ENCODE results near the gene ATP8B4.

ATP8B4 gene

GRCh38 chr15:50084932-50085331, 34.1 kb downstream of the ATP8B4 start:
- Histone ChIP-seq H3K4me1 (ENCODE audit: control insufficient read depth, insufficient read depth, low read length) (no peaks in the 10 kb centered on the region), H3K36me3 (ENCODE audit: control insufficient read depth, insufficient read depth, low read length) (no peaks in the 10 kb centered on the region), H3K9me3 (ENCODE audit: control insufficient read depth, low read length) (no peaks in the 10 kb centered on the region), H3K27me3 (ENCODE audit: control insufficient read depth, insufficient read depth, low read length, poor library complexity, severe bottlenecking) (no peaks in the 10 kb centered on the region), H3K27ac (ENCODE audit: insufficient read depth, low read depth, low read length, poor library complexity, severe bottlenecking) (no peak overlapping the region), H3K4me3 (ENCODE audit: insufficient read depth, low read depth, low read length) (no peak overlapping the region)
- 94 to 100% methylated on average over 2 of the region's 2 CpGs for WGBS, 2 experiments

GRCh38 chr15:50083424-50084025, 35.5 kb downstream of the ATP8B4 start:
- Histone ChIP-seq H3K9me3 (ENCODE audit: control insufficient read depth, low read length) (no peaks in the 10 kb centered on the region), H3K27ac (ENCODE audit: insufficient read depth, low read depth, low read length, poor library complexity, severe bottlenecking) (no peak overlapping the region), H3K4me3 (ENCODE audit: insufficient read depth, low read depth, low read length) (no peak overlapping the region), H3K27me3 (ENCODE audit: control insufficient read depth, insufficient read depth, low read length, poor library complexity, severe bottlenecking) (no peaks in the 10 kb centered on the region), H3K4me1 (ENCODE audit: control insufficient read depth, insufficient read depth, low read length) (no peaks in the 10 kb centered on the region), H3K36me3 (ENCODE audit: control insufficient read depth, insufficient read depth, low read length) (no peaks in the 10 kb centered on the region)
- WGBS, 2 experiments, result 86 to 87% methylated on average over 4 of the region's 4 CpGs

- WGBS, 2 experiments, result 0 to 38% methylated on average over 1 to 2 of the region's 2 CpGs
- H3K36me3 ChIP-seq (ENCODE audit: control insufficient read depth, insufficient read depth, low read length), result no peaks in the 10 kb centered on the region
- H3K4me3 ChIP-seq (ENCODE audit: insufficient read depth, low read depth, low read length), result no peak overlapping the region
- H3K27me3 ChIP-seq (ENCODE audit: control insufficient read depth, insufficient read depth, low read length, poor library complexity, severe bottlenecking), result no peaks in the 10 kb centered on the region
- H3K4me1 ChIP-seq (ENCODE audit: control insufficient read depth, insufficient read depth, low read length), result no peaks in the 10 kb centered on the region
- no peaks in the 10 kb centered on the region for H3K9me3 ChIP-seq (ENCODE audit: control insufficient read depth, low read length)
- H3K27ac ChIP-seq (ENCODE audit: insufficient read depth, low read depth, low read length, poor library complexity, severe bottlenecking), result no peak overlapping the region
These were observed 37.0 kb downstream of the ATP8B4 start for GRCh38 chr15:50082066-50082465.

GRCh38 chr15:50077651-50078050, 41.4 kb downstream of the ATP8B4 start:
- Histone ChIP-seq H3K4me3 (ENCODE audit: insufficient read depth, low read depth, low read length) (no peak overlapping the region), H3K4me1 (ENCODE audit: control insufficient read depth, insufficient read depth, low read length) (no peaks in the 10 kb centered on the region), H3K27ac (ENCODE audit: insufficient read depth, low read depth, low read length, poor library complexity, severe bottlenecking) (no peak overlapping the region), H3K9me3 (ENCODE audit: control insufficient read depth, low read length) (no peaks in the 10 kb centered on the region), H3K36me3 (ENCODE audit: control insufficient read depth, insufficient read depth, low read length) (no peaks in the 10 kb centered on the region), H3K27me3 (ENCODE audit: control insufficient read depth, insufficient read depth, low read length, poor library complexity, severe bottlenecking) (no peaks in the 10 kb centered on the region)
- WGBS, 2 experiments, result 60 to 88% methylated on average over 2 of the region's 2 CpGs

- H3K4me3 ChIP-seq (ENCODE audit: insufficient read depth, low read depth, low read length), result no peak overlapping the region
- no peak overlapping the region for H3K27ac ChIP-seq (ENCODE audit: insufficient read depth, low read depth, low read length, poor library complexity, severe bottlenecking)
- no peaks in the 10 kb centered on the region for H3K36me3 ChIP-seq (ENCODE audit: control insufficient read depth, insufficient read depth, low read length)
- no peaks in the 10 kb centered on the region for H3K9me3 ChIP-seq (ENCODE audit: control insufficient read depth, low read length)
- no peaks in the 10 kb centered on the region for H3K4me1 ChIP-seq (ENCODE audit: control insufficient read depth, insufficient read depth, low read length)
- no peaks in the 10 kb centered on the region for H3K27me3 ChIP-seq (ENCODE audit: control insufficient read depth, insufficient read depth, low read length, poor library complexity, severe bottlenecking)
These were observed 41.9 kb downstream of the ATP8B4 start for GRCh38 chr15:50077176-50077575.

- Histone ChIP-seq H3K4me3 (ENCODE audit: insufficient read depth, low read depth, low read length) (no peak overlapping the region), H3K36me3 (ENCODE audit: control insufficient read depth, insufficient read depth, low read length) (no peaks in the 10 kb centered on the region), H3K27ac (ENCODE audit: insufficient read depth, low read depth, low read length, poor library complexity, severe bottlenecking) (no peak overlapping the region), H3K27me3 (ENCODE audit: control insufficient read depth, insufficient read depth, low read length, poor library complexity, severe bottlenecking) (no peaks in the 10 kb centered on the region), H3K4me1 (ENCODE audit: control insufficient read depth, insufficient read depth, low read length) (no peaks in the 10 kb centered on the region), H3K9me3 (ENCODE audit: control insufficient read depth, low read length) (no peaks in the 10 kb centered on the region)
- WGBS, 2 experiments, result 94 to 100% methylated on average over 1 of the region's 1 CpG
These were observed 43.7 kb downstream of the ATP8B4 start for GRCh38 chr15:50075319-50075718.

GRCh38 chr15:50071551-50072258, 47.3 kb downstream of the ATP8B4 start:
- H3K4me3 ChIP-seq (ENCODE audit: insufficient read depth, low read depth, low read length), result no peak overlapping the region
- no peaks in the 10 kb centered on the region for H3K9me3 ChIP-seq (ENCODE audit: control insufficient read depth, low read length)
- no peaks in the 10 kb centered on the region for H3K36me3 ChIP-seq (ENCODE audit: control insufficient read depth, insufficient read depth, low read length)
- H3K4me1 ChIP-seq (ENCODE audit: control insufficient read depth, insufficient read depth, low read length), result no peaks in the 10 kb centered on the region
- H3K27ac ChIP-seq (ENCODE audit: insufficient read depth, low read depth, low read length, poor library complexity, severe bottlenecking), result no peak overlapping the region
- no CpG with 5 or more reads among the region's 1 CpG for WGBS, 2 experiments
- no peaks in the 10 kb centered on the region for H3K27me3 ChIP-seq (ENCODE audit: control insufficient read depth, insufficient read depth, low read length, poor library complexity, severe bottlenecking)

GRCh38 chr15:50068016-50068415, 51.0 kb downstream of the ATP8B4 start:
- Histone ChIP-seq H3K27me3 (ENCODE audit: control insufficient read depth, insufficient read depth, low read length, poor library complexity, severe bottlenecking) (no peaks in the 10 kb centered on the region), H3K4me3 (ENCODE audit: insufficient read depth, low read depth, low read length) (no peak overlapping the region), H3K4me1 (ENCODE audit: control insufficient read depth, insufficient read depth, low read length) (no peaks in the 10 kb centered on the region), H3K27ac (ENCODE audit: insufficient read depth, low read depth, low read length, poor library complexity, severe bottlenecking) (no peak overlapping the region), H3K36me3 (ENCODE audit: control insufficient read depth, insufficient read depth, low read length) (no peaks in the 10 kb centered on the region), H3K9me3 (ENCODE audit: control insufficient read depth, low read length) (no peaks in the 10 kb centered on the region)
- WGBS, 2 experiments, result 82 to 94% methylated on average over 2 to 3 of the region's 3 CpGs

- WGBS, 2 experiments, result 77 to 94% methylated on average over 1 of the region's 1 CpG
- Histone ChIP-seq H3K27ac (ENCODE audit: insufficient read depth, low read depth, low read length, poor library complexity, severe bottlenecking) (no peak overlapping the region), H3K4me1 (ENCODE audit: control insufficient read depth, insufficient read depth, low read length) (no peaks in the 10 kb centered on the region)
These were observed 51.8 kb downstream of the ATP8B4 start for GRCh38 chr15:50067254-50067653.

GRCh38 chr15:50066666-50067065, 52.4 kb downstream of the ATP8B4 start:
- no peaks in the 10 kb centered on the region for H3K27me3 ChIP-seq (ENCODE audit: control insufficient read depth, insufficient read depth, low read length, poor library complexity, severe bottlenecking)
- no peak overlapping the region for H3K4me3 ChIP-seq (ENCODE audit: insufficient read depth, low read depth, low read length)
- H3K36me3 ChIP-seq (ENCODE audit: control insufficient read depth, insufficient read depth, low read length), result no peaks in the 10 kb centered on the region
- WGBS, 2 experiments, result 89% methylated on average over 4 of the region's 4 CpGs
- no peaks in the 10 kb centered on the region for H3K4me1 ChIP-seq (ENCODE audit: control insufficient read depth, insufficient read depth, low read length)
- no peaks in the 10 kb centered on the region for H3K9me3 ChIP-seq (ENCODE audit: control insufficient read depth, low read length)
- no peak overlapping the region for H3K27ac ChIP-seq (ENCODE audit: insufficient read depth, low read depth, low read length, poor library complexity, severe bottlenecking)

More at GRCh38 chr15:50067254-50067653, 51.8 kb downstream of the ATP8B4 start:
- H3K4me3 ChIP-seq (ENCODE audit: insufficient read depth, low read depth, low read length), result no peak overlapping the region
- no peaks in the 10 kb centered on the region for H3K36me3 ChIP-seq (ENCODE audit: control insufficient read depth, insufficient read depth, low read length)
- H3K27me3 ChIP-seq (ENCODE audit: control insufficient read depth, insufficient read depth, low read length, poor library complexity, severe bottlenecking), result no peaks in the 10 kb centered on the region
- no peaks in the 10 kb centered on the region for H3K9me3 ChIP-seq (ENCODE audit: control insufficient read depth, low read length)
